ENCODE data around the gene R3HDM4.
"Not testable (repeated sequence)": the region's sequence is repeated elsewhere in the genome, so short reads cannot be mapped to it uniquely, and the experiment has no call there.

Gene R3HDM4

DNA sequence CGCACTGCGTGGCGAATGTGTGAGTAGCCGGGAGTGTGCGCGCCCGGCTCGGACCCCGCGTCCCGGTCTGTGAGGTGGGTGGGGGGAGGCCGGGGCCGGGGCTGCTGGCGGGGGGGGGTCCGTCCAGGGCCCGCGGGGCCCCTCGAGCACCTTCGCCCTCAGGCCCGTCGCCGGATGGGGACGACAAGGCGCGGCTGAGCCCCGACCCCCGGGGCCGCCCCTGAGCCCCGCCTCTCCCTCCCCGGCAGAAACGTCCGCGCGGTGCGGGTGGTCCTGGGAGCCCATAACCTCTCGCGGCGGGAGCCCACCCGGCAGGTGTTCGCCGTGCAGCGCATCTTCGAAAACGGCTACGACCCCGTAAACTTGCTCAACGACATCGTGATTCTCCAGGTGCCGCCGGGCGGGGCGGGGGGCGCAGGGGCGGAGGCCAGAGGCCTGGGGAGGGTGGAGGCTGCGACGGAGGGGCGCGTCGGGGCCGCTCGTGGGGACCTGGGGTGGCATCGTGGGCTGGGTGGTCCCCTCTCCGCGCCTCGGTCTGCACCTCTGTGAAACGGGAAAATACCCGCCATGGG, 59.9 kb downstream of the R3HDM4 start:
- DNase-seq, result no peak

DNA sequence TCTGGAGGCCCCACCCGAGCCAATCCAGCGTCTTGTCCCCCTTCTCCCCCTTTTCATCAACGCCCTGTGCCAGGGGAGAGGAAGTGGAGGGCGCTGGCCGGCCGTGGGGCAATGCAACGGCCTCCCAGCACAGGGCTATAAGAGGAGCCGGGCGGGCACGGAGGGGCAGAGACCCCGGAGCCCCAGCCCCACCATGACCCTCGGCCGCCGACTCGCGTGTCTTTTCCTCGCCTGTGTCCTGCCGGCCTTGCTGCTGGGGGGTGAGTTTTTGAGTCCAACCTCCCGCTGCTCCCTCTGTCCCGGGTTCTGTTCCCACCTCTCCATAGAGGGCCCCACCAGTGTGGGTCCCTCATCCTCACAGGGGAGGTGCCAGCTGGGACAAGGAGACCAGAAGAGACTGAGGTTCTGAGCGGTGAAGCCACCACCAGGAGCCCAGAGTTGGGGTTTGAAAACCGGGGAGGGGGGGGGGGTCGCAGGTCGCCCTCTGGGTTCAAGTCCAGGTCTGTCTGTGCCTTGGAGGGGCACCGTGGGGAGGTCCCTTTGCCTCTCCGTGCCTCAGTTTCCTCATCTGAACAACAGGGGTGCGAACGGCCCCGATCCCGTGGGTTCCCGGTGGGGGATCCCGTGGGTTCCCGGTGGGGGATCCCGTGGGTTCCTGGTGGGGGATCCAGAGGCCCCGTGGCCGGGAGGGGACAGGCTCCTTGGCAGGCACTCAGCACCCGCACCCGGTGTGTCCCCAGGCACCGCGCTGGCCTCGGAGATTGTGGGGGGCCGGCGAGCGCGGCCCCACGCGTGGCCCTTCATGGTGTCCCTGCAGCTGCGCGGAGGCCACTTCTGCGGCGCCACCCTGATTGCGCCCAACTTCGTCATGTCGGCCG, 60.6 kb downstream of the R3HDM4 start, which contains the start of gene ELANE:
ELANE (plus strand) TSS at position 168 of the 878 bp plus-strand sequence; CDS start at position 194, 26 bp downstream.
- DNase-seq, result no peak

DNA sequence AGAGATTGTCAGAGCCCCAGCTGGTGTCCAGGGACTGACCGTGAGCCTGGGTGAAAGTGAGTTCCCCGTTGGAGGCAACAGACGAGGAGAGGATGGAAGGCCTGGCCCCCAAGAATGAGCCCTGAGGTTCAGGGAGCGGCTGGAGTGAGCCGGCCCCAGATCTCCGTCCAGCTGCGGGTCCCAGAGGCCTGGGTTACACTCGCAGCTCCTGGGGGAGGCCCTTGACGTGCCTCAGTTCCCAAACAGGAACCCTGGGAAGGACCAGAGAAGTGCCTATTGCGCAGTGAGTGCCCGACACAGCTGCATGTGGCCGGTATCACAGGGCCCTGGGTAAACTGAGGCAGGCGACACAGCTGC, 62.1 kb downstream of the R3HDM4 start:
- no peak for DNase-seq

DNA sequence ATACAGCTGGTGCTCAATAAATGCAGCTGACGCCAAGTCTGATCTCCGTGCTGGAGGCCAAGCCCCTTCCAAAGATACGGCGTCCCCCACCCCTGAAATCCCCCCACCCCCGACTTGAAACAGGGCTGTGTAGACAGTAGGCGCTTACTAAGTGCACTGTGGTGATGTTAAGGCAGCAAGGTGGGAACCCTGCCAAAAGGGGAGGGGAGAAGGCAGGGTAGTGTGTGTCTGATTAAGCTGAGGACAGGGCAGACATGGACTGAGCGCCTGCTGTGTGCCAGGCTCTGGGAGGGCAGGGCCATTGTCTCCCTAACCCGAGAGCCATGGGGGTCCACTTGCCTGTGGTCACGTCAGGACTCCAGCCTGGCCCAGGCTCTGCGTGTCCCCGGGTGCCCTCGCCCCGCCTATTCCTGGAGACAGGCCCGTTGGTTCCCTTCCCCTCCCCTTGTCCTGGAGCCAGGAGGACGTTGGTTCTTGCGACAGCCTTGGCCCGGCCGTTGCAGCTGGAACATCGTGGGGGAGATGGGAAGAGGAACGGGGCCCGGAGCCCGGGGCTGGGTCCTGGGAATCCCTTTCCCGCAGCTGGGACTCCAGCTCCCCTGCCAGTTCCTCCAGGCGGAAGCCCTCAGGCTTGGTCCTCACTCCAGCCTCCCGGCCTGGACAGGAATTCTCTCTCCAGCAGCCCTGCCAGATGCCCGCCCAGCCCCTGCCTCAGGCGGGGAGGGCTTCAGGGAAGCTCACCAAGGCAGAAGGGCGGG, 62.6 kb downstream of the R3HDM4 start:
- peak; percentile 81 for DNase-seq

DNA sequence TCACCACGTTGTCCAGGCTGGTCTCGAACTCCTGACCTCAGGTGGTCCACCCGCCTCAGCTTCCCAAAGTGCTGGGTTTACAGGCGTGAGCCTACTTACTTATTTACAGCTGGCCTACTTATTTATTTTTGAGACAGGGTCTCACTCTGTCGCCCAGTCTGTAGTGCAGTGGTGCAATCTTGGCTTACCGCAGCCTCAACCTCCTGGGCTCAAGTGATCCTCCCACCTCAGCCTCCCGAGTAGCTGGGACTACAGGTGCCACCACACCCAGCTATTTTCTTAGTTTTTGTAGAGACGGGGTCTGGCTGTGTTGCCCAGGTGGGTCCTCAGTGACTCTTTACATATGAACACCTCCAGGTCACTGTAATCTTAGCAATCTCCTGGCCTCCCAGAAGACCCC, 63.8 kb downstream of the R3HDM4 start:
- DNase-seq, result not testable (repeated sequence)

DNA sequence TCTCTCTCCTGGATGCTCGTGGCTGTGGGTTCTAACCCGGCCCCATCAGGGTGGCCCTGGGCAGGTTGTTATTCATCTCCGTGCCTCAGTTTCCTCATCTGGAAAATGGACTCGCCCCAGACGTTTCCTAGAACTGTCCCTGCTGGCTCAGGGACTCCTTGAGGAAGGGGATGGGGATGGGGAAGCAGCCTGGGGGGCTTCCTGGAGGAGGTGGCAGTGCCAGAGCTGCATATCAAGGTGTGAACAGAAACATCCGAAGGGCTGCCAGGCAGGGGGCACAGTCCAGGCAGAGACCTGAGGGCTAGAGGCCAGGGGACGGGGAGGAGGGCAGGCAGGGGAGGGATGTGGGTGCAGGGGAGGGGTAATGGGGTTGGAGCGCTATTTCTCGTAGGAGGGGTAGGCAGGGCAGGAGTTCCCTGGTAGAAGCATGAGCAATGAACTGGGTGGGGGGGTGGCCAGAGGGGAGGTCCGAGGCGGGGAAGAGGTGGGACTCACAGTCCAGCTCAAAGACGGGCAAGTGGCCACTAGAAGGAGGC, 64.6 kb downstream of the R3HDM4 start:
- no peak for DNase-seq

Measured in DMS53 (cell line).